GM21825 (cell line): ENCODE data around the gene GAB1.
A peak's percentile ranks its signal among the peaks of the same experiment; 100 is the strongest.

Source experiments
- ATAC-seq: cut with Tn5 transposase; IDR thresholded peaks from one replicate; pipeline ENCODE4 v1.9.1; 2021; ENCODE audit warnings: mild to moderate bottlenecking, moderate library complexity; ENCODE audit not compliant: unreplicated experiment

The GAB1 gene

GRCh38 chr4:143336781-143337599, at the start of gene GAB1:
Gene GAB1, plus strand, starts transcription at chr4:143336876. Its CDS starts 313 bp downstream, at chr4:143337189.
- ATAC-seq: peak; percentile 74

GRCh38 chr4:143287572-143287923, 49.1 kb upstream of the GAB1 start:
- no peak for ATAC-seq

DNA sequence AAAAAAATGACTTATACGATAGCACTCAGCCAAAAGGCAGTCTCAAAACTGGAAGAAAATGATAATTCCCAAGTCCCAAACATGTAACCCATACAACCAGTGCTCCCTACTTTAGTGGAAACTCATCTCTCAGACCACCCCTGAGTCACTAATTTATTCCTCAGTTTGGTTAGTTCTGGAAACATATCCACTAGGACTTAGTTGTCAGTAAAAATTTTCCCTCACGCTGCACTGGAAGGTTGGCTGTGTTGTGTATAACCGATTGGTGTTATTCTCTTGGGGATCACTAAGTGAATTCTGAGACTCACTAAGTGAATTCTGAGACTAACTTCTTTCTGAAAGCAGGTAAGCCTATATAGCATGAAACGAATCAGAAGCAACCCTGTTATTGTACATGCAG, 48.5 kb upstream of the GAB1 start:
- ATAC-seq: no peak

DNA sequence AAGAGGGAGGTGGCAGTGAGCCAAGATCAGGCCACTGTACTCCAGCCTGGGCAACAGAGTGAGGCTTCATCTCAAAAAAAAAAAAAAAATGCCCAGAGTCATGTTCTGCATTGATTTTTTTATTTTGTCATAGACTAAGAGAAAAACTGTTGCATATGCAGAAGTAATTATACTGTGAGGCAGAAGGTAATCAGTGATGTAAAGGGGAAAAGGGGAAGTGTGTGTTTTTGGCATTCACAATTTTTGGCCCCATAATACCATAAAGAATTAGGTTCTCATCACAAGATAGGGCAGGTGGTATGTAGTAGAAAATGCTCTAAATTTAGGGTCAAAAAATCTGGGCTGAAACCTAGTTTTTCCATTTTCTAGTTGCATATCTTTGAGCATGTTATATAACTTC, 47.3 kb upstream of the GAB1 start:
- ATAC-seq: no peak

DNA sequence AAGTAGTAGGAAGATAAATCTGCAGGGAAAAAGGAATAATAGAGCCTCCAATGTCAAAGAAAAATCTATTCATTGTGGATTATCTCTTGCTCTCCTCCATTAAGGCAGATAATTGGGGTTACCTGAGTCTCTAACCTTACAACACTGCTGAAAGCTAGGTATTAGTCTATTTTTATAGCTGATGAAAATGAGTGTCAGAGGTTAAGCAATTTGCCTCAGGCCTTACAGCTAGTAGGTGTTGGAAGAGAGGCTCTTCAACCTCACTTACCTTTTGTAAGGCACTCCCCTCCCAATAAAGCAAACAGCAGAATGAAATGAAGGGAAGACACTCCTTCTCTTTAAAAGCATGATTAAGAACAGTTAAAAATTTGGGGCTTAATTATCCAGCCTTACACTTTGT, 45.4 kb upstream of the GAB1 start:
- ATAC-seq: no peak

- no peak for ATAC-seq
These were observed 43.8 kb upstream of the GAB1 start for GRCh38 chr4:143292858-143293257.

- no peak for ATAC-seq
These were observed 42.4 kb upstream of the GAB1 start for GRCh38 chr4:143294310-143294709.

GRCh38 chr4:143294710-143295275, 41.9 kb upstream of the GAB1 start:
- ATAC-seq: no peak

GRCh38 chr4:143296397-143297067, 40.1 kb upstream of the GAB1 start:
- ATAC-seq: no peak

DNA sequence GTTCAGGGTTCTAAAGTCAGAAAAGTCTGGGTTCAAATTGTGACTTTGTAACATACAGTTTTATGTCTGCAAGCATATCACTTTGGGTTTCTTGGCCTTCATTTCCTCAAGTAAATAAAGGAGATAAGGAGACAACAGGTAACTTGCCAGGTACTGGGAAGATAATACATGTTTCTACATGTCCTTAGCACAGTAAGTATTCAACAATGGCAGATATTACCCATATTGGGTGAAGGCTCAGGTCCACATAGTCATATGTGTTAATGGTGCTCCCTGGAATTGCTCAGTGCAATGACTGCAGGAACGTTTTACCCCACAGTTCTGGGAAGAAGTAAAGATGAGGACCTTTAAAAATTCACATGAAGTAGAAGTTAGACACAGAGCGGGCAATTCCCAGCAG, 35.8 kb upstream of the GAB1 start:
- ATAC-seq: no peak

- ATAC-seq: no peak
These were observed 34.1 kb upstream of the GAB1 start for GRCh38 chr4:143302536-143302935.

DNA sequence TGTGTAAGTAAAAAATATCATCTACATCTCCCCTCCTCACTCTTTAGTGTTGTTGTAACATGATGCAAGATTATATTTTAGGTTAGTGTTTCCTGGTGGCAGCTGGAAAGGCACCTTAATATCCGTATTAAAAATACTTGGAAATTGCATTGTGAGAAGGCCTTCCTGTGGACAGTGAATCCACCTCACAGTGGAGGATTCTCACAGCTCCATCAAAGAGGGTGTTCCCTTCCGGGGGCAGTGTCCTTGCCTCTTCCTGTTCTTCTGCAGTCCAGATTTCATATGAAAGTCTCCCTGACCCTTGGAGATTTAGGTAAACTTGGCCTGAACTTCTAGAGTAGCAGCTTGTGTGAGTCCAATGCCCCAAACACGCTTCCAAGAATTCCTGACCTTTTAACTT, 29.9 kb upstream of the GAB1 start:
- no peak for ATAC-seq

- ATAC-seq: no peak
These were observed 29.1 kb upstream of the GAB1 start for GRCh38 chr4:143307531-143307930.

DNA sequence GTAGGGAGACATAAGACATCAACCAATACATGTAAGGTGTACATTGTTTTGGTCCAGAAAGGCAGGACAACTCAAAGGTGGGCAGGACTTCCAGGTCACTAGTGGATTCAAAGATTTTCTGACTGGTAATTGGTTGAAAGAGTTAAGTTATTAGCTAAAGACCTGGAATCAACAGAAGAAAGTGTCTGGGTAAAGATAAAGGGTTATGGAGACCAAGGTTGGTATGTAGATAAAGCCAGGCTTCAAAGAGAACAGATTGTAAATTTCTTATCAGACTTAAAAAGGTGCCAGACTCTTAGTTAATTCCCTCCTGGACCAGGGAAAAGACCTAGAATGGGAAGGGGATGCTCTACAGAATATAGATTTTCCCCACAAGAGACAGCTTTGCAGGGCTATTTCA, 28.3 kb upstream of the GAB1 start:
- no peak for ATAC-seq

GRCh38 chr4:143311924-143312323, 24.8 kb upstream of the GAB1 start:
- no peak for ATAC-seq

- no peak for ATAC-seq
These were observed 23.2 kb upstream of the GAB1 start for GRCh38 chr4:143313521-143313920.

DNA sequence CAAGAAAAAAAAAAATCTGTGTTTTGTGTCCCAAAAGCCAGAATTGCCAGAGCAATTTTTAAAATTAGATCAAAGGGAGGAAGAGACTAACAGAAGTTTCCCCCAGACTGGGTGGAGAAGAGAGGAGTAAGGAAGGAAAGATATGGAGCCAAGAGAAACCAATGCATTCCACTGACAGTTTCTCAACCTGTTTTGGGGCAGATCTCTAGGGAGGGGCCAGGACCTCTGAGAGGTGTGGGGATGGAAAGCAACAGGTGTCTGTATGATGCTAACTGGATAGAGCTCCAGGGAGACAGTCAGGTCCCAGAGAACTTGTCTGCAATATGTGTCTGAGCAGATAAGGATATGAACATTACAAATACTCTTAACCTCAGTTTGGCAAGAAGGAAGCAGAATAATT, 22.7 kb upstream of the GAB1 start:
- no peak for ATAC-seq

GRCh38 chr4:143320113-143320512, 16.6 kb upstream of the GAB1 start:
- ATAC-seq: no peak

GRCh38 chr4:143326735-143327134, 9.9 kb upstream of the GAB1 start:
- ATAC-seq: no peak

DNA sequence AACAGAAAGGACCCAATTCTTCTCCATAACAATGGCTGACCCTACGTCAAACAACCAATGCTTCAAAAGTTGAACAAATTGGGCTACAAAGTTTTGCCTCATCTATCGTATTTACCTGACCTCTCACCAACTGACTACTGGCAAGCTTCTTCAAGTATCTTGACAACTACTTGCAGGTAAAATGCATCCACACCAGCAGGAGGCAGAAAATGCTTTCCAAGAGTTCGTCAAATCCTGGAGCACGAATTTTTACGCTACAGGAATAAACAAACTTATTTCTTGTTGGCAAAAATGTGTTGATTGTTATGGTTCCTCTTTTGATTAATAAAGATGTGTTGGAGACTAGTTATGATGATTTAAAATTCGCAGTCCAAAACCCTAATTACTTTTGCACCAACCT, 6.7 kb upstream of the GAB1 start:
- no peak for ATAC-seq

GRCh38 chr4:143335979-143336780, 496 bp upstream of the GAB1 start:
- ATAC-seq: peak; percentile 50
